PFSK-1 (cell line): ENCODE results near the gene CEACAM5.

Experiments
- POLR2AphosphoS5 ChIP-seq: IDR thresholded peaks from 2 replicates; pipeline ENCODE4 v1.6.1; 2012; ENCODE audit warnings: low read depth, mild to moderate bottlenecking, control low read depth, low read length, moderate library complexity
- SIN3A ChIP-seq: IDR thresholded peaks from 2 replicates; pipeline ENCODE4 v1.6.1; 2012; ENCODE audit warnings: mild to moderate bottlenecking, low read length, moderate library complexity, borderline replicate concordance; ENCODE audit not compliant: insufficient read depth
- TAF1 ChIP-seq: IDR thresholded peaks from 2 replicates; pipeline ENCODE4 v1.6.1; 2012; ENCODE audit warnings: low read length, control low read depth, borderline replicate concordance; ENCODE audit not compliant: insufficient read depth

GRCh38 chr19:41707871-41708371 is 505 bp upstream of the CEACAM5 start:
- TF ChIP-seq POLR2AphosphoS5 (no peak), TAF1 (no peak), SIN3A (no peak)
